Measurements from ENCODE around the gene PATL2.

- TF ChIP-seq, protein P1, sequence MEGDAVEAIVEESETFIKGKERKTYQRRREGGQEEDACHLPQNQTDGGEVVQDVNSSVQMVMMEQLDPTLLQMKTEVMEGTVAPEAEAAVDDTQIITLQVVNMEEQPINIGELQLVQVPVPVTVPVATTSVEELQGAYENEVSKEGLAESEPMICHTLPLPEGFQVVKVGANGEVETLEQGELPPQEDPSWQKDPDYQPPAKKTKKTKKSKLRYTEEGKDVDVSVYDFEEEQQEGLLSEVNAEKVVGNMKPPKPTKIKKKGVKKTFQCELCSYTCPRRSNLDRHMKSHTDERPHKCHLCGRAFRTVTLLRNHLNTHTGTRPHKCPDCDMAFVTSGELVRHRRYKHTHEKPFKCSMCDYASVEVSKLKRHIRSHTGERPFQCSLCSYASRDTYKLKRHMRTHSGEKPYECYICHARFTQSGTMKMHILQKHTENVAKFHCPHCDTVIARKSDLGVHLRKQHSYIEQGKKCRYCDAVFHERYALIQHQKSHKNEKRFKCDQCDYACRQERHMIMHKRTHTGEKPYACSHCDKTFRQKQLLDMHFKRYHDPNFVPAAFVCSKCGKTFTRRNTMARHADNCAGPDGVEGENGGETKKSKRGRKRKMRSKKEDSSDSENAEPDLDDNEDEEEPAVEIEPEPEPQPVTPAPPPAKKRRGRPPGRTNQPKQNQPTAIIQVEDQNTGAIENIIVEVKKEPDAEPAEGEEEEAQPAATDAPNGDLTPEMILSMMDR (IDR thresholded peaks at IDR 0.05) = no peak
- no peak for TF ChIP-seq EZH2 (IDR thresholded peaks at IDR 0.05)
Observed at GRCh38 chr15:44711096-44711742, at the start of gene PATL2, which contains the start of gene B2M.
